HG03575 (cell line): ENCODE measurements around the gene OTUD7B.

ENCODE experiments used
- ATAC-seq: cut with Tn5 transposase; IDR thresholded peaks from one replicate; pipeline ENCODE4 v1.9.1; 2021; ENCODE audit not compliant: unreplicated experiment, insufficient number of reproducible peaks, low FRiP score; ENCODE audit errors: extremely low read depth

Gene OTUD7B

GRCh38 chr1:149927563-149928400, 82.7 kb downstream of the OTUD7B start, which contains the start of gene SF3B4:
Gene SF3B4 (minus strand): TSS chr1:149927803. CDS start chr1:149927759, 44 bp downstream.
- ATAC-seq = peak; percentile 50

DNA sequence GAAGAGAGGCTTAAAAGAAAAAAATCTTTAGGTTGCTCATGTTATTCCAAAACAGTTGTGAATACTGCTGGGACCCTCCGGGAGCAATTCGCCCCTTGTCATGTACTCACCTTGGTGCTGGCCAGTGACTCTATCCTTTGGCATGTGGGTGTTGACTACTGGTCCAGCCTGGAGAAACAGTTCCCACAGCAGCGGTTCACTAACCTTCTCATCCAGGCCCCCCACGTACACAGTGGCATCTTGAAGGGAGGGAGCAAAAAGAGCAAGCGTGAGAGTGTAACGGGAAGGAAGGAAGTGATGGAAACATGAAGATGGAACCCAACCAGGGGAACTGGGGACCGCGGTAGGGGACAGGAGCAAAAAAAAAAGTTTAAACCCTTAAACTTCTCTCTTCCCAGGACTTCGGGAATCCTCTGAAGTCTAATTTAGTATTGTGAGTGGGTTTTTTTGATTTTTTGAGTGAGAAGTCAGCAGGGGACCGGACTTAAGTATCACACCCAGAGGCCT, 83.4 kb downstream of the OTUD7B start:
- no peak for ATAC-seq

DNA sequence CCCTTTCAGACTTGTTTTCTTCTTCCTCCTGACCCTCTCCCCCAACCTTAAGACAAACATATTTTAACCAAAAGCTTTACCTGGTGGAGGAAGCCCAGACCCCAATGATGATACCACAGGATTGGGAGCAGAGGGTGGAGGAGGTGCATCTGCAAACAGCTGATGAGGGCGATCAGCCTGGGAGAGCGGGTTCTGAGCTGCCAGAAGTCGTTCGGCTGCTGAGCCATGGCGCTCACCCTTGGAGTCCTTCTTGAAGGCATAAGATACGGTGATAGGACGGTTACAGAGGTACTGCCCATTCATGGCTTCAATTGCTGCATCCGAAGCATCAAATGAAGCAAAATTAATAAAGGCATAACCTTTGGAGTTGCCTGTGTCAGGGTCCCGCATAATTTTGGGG, 84.2 kb downstream of the OTUD7B start:
- ATAC-seq = no peak

GRCh38 chr1:149925751-149926150, 84.8 kb downstream of the OTUD7B start:
- ATAC-seq = no peak

GRCh38 chr1:149925345-149925744, 85.2 kb downstream of the OTUD7B start:
- ATAC-seq = no peak

GRCh38 chr1:149923626-149924025, 86.9 kb downstream of the OTUD7B start:
- ATAC-seq = no peak

DNA sequence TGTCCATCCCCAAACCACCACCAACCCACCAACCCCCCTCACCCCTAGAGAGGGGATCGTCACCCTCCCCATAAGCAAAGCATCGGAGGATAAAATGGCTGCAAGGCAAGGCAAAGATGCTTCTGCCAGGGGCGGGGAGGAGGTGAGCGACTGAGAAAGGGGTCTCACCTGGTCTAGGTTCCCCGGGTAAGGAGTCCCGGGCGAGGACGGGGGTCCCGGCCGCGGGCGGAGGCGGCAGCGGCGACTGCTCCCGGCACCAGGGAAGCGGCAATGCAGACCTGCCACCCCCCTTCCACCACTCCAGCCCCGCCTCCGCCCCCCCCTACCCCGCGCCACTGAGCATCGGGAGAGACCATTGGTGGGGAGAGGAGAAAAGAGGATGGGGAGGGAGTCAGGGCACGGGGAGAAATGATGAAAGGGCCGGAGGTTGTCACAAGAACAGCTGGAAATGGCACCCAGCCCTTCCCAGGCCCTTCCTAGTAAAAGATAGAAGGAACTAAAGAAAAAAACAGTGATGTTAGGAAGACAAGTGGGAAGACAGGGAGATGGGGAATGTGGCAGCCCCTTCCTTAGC, 92.9 kb downstream of the OTUD7B start, which contains the start of gene SV2A:
Gene SV2A (minus strand): TSS at position 274 of the 574 bp plus-strand sequence. CDS start 4,004 bp downstream, outside the sequence.
- no peak for ATAC-seq

GRCh38 chr1:149916898-149917252, 93.7 kb downstream of the OTUD7B start:
- ATAC-seq = no peak

DNA sequence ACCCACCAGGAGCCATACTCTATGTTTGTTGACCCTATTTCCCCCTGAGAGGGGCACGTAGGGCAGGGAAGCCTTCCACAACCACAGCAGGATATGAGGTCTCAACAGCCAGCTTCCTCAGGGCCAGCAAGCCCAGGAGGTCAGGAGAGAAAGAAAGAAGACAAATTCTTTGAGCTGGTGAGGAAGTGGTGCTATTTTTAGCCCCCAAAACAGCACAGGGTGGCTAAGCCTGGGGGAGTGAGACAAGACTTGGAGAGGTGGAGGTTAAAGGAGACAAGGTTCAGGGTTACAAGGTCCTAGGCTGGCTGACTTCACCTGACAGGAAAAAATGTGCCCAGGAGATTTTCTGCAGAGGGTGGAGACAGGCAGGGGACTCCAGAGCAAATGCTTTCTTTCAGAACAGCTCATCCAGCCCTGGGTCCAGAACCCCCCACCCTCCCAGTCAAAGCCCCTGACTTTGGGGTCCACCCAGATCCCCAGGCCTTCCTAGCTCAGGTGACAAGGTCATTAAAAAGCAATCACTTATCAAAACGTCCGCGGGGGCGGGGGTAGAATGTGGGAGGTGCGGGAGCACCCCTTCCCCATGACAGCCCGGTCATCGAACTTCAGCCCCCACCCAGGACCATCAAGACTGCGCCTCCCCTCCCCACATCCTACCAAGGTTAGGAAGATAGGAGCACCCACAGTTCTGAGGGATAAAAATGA, 94.2 kb downstream of the OTUD7B start:
- ATAC-seq = no peak

DNA sequence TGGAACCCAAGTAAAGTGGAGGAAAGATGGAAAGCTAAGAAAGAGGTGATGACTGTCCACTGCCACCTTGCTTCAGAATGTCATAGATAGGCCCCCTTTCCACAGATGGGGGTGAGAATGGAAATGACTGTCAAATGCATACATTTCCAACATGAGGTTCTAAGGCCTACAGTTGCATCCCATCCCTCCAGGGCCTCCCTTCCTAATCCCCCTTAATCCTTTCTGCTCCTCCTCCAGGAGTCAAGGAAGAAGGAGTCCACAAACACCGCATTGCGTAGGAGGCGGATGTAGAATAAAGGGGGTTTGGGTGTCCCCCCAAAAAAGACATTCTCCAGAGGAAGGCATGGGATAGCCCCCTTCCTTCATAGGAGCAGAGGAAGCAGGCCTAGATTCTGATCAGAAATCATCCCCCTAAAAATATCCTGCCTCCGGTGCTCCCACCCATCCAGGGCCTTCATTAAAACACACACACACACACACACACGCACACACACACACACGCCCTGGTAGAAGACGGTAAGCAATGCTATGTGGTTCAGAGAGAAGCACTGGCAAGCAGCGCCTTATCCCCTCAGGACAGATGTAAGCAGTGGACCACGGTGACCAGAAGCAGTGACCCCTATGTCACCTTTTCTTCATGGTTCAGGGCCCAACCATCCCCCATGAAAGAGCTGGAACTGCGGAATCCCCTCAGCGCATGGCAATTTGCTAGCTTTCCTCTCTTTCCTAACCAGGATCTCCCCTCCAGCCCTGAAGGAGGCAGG, 94.9 kb downstream of the OTUD7B start:
- no peak for ATAC-seq

GRCh38 chr1:149914545-149914944, 96.0 kb downstream of the OTUD7B start:
- ATAC-seq = no peak

GRCh38 chr1:149906570-149907075, 103.9 kb downstream of the OTUD7B start:
- no peak for ATAC-seq

GRCh38 chr1:149903836-149904491, 106.6 kb downstream of the OTUD7B start:
- ATAC-seq = no peak

GRCh38 chr1:149899460-149900284, 110.9 kb downstream of the OTUD7B start, which contains the start of gene BOLA1:
Gene BOLA1 (plus strand): TSS chr1:149899568. CDS start chr1:149900060, 492 bp downstream.
- ATAC-seq = no peak

DNA sequence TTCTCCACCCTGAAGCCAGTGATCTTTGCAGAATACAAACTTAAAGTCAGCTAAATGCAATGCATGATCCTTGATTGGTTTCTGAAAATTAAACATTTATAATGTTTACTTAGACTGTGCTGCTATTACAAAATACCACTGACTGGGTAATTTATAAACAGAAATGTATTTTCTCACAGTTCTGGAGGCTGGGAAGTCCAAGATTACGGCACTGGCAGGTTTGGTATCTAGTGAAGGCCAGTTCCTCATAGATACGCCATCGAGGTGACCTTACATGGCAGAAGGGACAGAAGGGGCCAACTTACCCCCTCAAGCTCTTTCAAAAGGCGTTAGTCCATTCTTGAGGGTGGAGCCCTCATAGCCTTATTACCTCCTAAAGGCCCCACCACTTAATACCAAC, 114.0 kb downstream of the OTUD7B start:
- ATAC-seq = no peak

- no peak for ATAC-seq
Observed at GRCh38 chr1:149888999-149889289, 121.6 kb downstream of the OTUD7B start.

DNA sequence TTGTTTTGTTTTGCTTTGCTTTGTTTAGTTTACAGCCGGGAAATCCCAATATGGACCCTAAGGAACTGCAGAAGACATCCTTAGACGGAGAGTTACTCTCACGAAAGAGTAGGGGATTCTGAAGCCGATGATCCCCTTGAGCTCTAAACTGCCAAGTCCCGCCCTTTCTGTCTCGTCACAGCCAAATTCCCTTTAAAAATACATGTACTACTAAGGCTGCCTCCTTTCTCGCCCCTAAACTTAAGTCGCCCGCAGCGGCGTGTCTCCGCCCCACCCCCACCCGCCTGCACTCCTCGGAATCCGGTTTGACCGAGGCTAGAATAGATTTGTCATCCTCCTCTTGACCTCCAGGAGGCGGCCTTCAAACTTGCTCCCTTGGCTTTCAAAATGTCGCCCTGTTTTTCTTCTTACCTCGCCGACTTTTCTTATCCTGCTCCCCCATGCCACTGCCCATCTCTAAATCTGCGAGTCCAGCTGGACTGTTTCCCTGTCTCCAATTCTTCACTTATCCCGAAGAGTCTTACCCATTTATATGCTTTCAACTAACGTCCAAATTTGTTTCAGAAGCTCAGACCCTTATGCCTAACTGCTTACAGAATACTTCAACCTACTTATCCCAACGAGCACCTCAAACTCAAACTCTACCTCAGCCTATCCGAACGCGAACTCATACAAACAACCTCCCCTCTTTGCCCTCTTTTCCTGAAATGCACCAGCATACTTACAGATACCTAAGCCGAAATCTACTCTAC, 122.1 kb downstream of the OTUD7B start:
- ATAC-seq = peak; percentile 9
